Smooth muscle cell (in vitro differentiated cells): Measurements from ENCODE around the gene NTM. TPM values are rescaled to one million over a fixed set of nuclear protein-coding genes. Genes with fewer than 3 reads are reported as not detected.

Experiments used
- DNase-seq: peaks from one replicate; lab custom pipeline; 2025; ENCODE audit not compliant: unreplicated experiment; lab: John Stamatoyannopoulos, UW
- H2AFZ ChIP-seq: fragments of 200-600 bp; sonication (generic); 2 replicates; pipeline ENCODE4 v1.6.0; 2016; ENCODE audit warnings: antibody characterized with exemption, low read depth, mild to moderate bottlenecking
- H3F3A ChIP-seq: fragments of 200-600 bp; sonication (generic); 2 replicates; pipeline ENCODE4 v1.6.0; 2017; ENCODE audit warnings: antibody characterized with exemption, low read depth
- H3K27ac ChIP-seq: fragments of 200-600 bp; sonication (generic); 2 replicates; pipeline ENCODE4 v1.5.1; 2016; ENCODE audit warnings: low read depth, mild to moderate bottlenecking
- H3K27me3 ChIP-seq: fragments of 200-600 bp; sonication (generic); 2 replicates; pipeline ENCODE4 v1.6.1; 2016; ENCODE audit warnings: low read depth, mild to moderate bottlenecking
- H3K36me3 ChIP-seq: fragments of 200-600 bp; sonication (generic); 2 replicates; pipeline ENCODE4 v1.5.1; 2016; ENCODE audit warnings: low read depth
- H3K4me1 ChIP-seq: fragments of 200-600 bp; sonication (generic); 2 replicates; pipeline ENCODE4 v1.5.1; 2016; ENCODE audit warnings: low read depth
- H3K4me2 ChIP-seq: fragments of 200-600 bp; sonication (generic); 2 replicates; pipeline ENCODE4 v1.6.0; 2016; ENCODE audit warnings: mild to moderate bottlenecking
- H3K4me3 ChIP-seq: fragments of 200-600 bp; sonication (generic); 2 replicates; pipeline ENCODE4 v1.5.1; 2016; ENCODE audit warnings: mild to moderate bottlenecking
- H3K79me2 ChIP-seq: fragments of 200-600 bp; sonication (generic); 2 replicates; pipeline ENCODE4 v1.6.0; 2016; ENCODE audit warnings: low read depth, mild to moderate bottlenecking
- H3K9ac ChIP-seq: fragments of 200-600 bp; sonication (generic); 2 replicates; pipeline ENCODE4 v1.6.0; 2016; ENCODE audit warnings: low read depth
- H3K9me3 ChIP-seq: fragments of 200-600 bp; sonication (generic); replicated peaks from 2 replicates; pipeline ENCODE4 v1.5.1; 2016; ENCODE audit warnings: low read depth
- H4K20me1 ChIP-seq: fragments of 200-600 bp; sonication (generic); 2 replicates; pipeline ENCODE4 v1.6.0; 2016; ENCODE audit warnings: low read depth
- CTCF ChIP-seq: fragments of 200-600 bp; sonication (generic); IDR thresholded peaks from 2 replicates; pipeline ENCODE4 v1.5.1; 2017; ENCODE audit warnings: borderline replicate concordance, mild to moderate bottlenecking, antibody characterized with exemption; ENCODE audit not compliant: insufficient read depth, poor library complexity, severe bottlenecking
- WGBS: methylation state at CpG from one replicate; pipeline ENCODE4 v1.1.7; 2016; ENCODE audit warnings: low lambda C conversion rate; 5-methylcytosine and 5-hydroxymethylcytosine counted together
- polyA plus RNA-seq: library from polyadenylated mRNA; unstranded; fragments of >200 nt; fragmentation: Nextera tagmentation; extraction: Ambion mirVana; gene quantifications from 2 replicates; pipeline ENCODE4 v1.2.1, GENCODE V29; 2016
- total RNA-seq: library from RNA; depleted of rRNA; stranded (reverse); fragments of >200 nt; gene quantifications from 2 replicates; pipeline ENCODE4 v1.2.3, GENCODE V29; 2014

Gene NTM
- total and polyA plus RNA-seq, 2 experiments from 2014 or later = 68.9 to 123 TPM

GRCh38 chr11:131622193-131622592, 251.8 kb downstream of the NTM start:
- TF ChIP-seq CTCF = no peak
- Histone ChIP-seq H3K4me3 (no peak overlapping the region), H3K36me3 (no peaks in the 10 kb centered on the region), H2AFZ (no peak overlapping the region), H3K79me2 (no peaks in the 10 kb centered on the region), H3K9me3 (no peaks in the 10 kb centered on the region), H3F3A (no peaks in the 10 kb centered on the region), H3K9ac (no peak overlapping the region), H3K27ac (no peak overlapping the region), H3K4me2 (no peak overlapping the region), H3K27me3 (no peaks in the 10 kb centered on the region), H3K4me1 (no peaks in the 10 kb centered on the region), H4K20me1 (no peaks in the 10 kb centered on the region)
- WGBS = 95% methylated on average over 8 of the region's 8 CpGs
- no peak for DNase-seq

GRCh38 chr11:131624531-131624930, 254.1 kb downstream of the NTM start:
- Histone ChIP-seq H3K79me2 (no peaks in the 10 kb centered on the region), H3K4me2 (no peak overlapping the region), H3K9me3 (no peaks in the 10 kb centered on the region), H3K4me3 (no peak overlapping the region), H3K27me3 (no peaks in the 10 kb centered on the region), H3F3A (no peaks in the 10 kb centered on the region), H3K9ac (no peak overlapping the region), H2AFZ (no peak overlapping the region), H3K4me1 (no peaks in the 10 kb centered on the region), H3K36me3 (no peaks in the 10 kb centered on the region), H3K27ac (no peak overlapping the region), H4K20me1 (no peaks in the 10 kb centered on the region)
- 75% methylated on average over 4 of the region's 4 CpGs for WGBS
- no peak for DNase-seq
- no peak for TF ChIP-seq CTCF

GRCh38 chr11:131626788-131627187, 256.4 kb downstream of the NTM start:
- Histone ChIP-seq H3K27me3 (no peaks in the 10 kb centered on the region), H3F3A (no peaks in the 10 kb centered on the region), H3K9me3 (no peaks in the 10 kb centered on the region), H3K36me3 (no peaks in the 10 kb centered on the region), H3K4me3 (no peak overlapping the region), H3K27ac (no peak overlapping the region), H3K79me2 (no peaks in the 10 kb centered on the region), H4K20me1 (no peaks in the 10 kb centered on the region), H3K4me1 (no peaks in the 10 kb centered on the region), H2AFZ (no peak overlapping the region), H3K9ac (no peak overlapping the region), H3K4me2 (no peak overlapping the region)
- DNase-seq = no peak
- whole genome bisulfite sequencing = 81% methylated on average over 9 of the region's 9 CpGs
- no peak for TF ChIP-seq CTCF

GRCh38 chr11:131628739-131629138, 258.3 kb downstream of the NTM start:
- no peak overlapping the region for H3K9ac ChIP-seq
- TF ChIP-seq CTCF = no peak
- no peaks in the 10 kb centered on the region for H4K20me1 ChIP-seq
- H3K36me3 ChIP-seq = no peaks in the 10 kb centered on the region
- WGBS = 97% methylated on average over 6 of the region's 6 CpGs
- H3K79me2 ChIP-seq = no peaks in the 10 kb centered on the region
- H3K27ac ChIP-seq = no peak overlapping the region
- no peaks in the 10 kb centered on the region for H3K4me1 ChIP-seq
- no peak for DNase-seq
- H2AFZ ChIP-seq = no peak overlapping the region
- no peaks in the 10 kb centered on the region for H3F3A ChIP-seq
- H3K4me3 ChIP-seq = no peak overlapping the region
- no peaks in the 10 kb centered on the region for H3K9me3 ChIP-seq
- no peaks in the 10 kb centered on the region for H3K27me3 ChIP-seq
- H3K4me2 ChIP-seq = no peak overlapping the region
